H1 (cell line): ENCODE results near the gene SLX4. TPM values are rescaled to one million over a fixed set of nuclear protein-coding genes. Genes with fewer than 3 reads are reported as not detected.

Experiments
- CTCF ChIA-PET: fragments of 300-600 bp; sonication (Branson Sonifier 250); formaldehyde crosslinking; loops from one replicate; lab custom pipeline; 2021; ENCODE audit not compliant: partially characterized antibody; lab: Charles Lee
- POLR2A ChIA-PET: fragments of 300-600 bp; sonication (Branson Sonifier 250); formaldehyde crosslinking; loops from one replicate; lab custom pipeline; 2021; ENCODE audit warnings: inconsistent platforms; ENCODE audit not compliant: partially characterized antibody; lab: Charles Lee
- DNase-seq, 2 experiments: peaks; one replicate each; pipeline versions ENCODE4 v3.0.0 to v3.0.0-alpha.2; 2010 to 2022; ENCODE audit warnings: low spot score in 2 of 2, low read depth in 1 of 2, mixed read lengths in 1 of 2
- FAIRE-seq: peaks from 2 replicates; lab custom pipeline; 2011; peaks lifted over from hg19 to GRCh38; lab: Jason Lieb, UNC
- H2AFZ ChIP-seq: 2 replicates; pipeline ENCODE4 v1.8.1; 2012; ENCODE audit warnings: low read length, inconsistent platforms
- H2AK5ac ChIP-seq: 2 replicates; pipeline ENCODE4 v1.6.1; 2013; ENCODE audit warnings: low read depth, low read length
- H2BK120ac ChIP-seq: replicated peaks from 2 replicates; pipeline ENCODE3; 2013; ENCODE audit warnings: low read depth, low read length, inconsistent platforms
- H2BK12ac ChIP-seq: 2 replicates; pipeline ENCODE4 v1.6.1; 2013; ENCODE audit warnings: low read depth, low read length
- H2BK15ac ChIP-seq: 2 replicates; pipeline ENCODE4 v1.6.1; 2013; ENCODE audit warnings: low read length
- H2BK20ac ChIP-seq: 2 replicates; pipeline ENCODE4 v1.6.1; 2013; ENCODE audit warnings: low read length
- H2BK5ac ChIP-seq: 2 replicates; pipeline ENCODE4 v1.6.1; 2013; ENCODE audit warnings: low read depth, low read length
- H3K14ac ChIP-seq: 2 replicates; pipeline ENCODE4 v1.6.1; 2013; ENCODE audit warnings: inconsistent platforms; ENCODE audit not compliant: insufficient read length
- H3K18ac ChIP-seq: 2 replicates; pipeline ENCODE4 v1.6.1; 2013; ENCODE audit warnings: low read length; ENCODE audit errors: extremely low read depth
- H3K23ac ChIP-seq: 2 replicates; pipeline ENCODE4 v1.6.1; 2013; ENCODE audit warnings: inconsistent platforms; ENCODE audit not compliant: insufficient read length
- H3K23me2 ChIP-seq: 2 replicates; pipeline ENCODE4 v1.6.1; 2013; ENCODE audit warnings: low read depth, low read length
- H3K27ac ChIP-seq: 2 replicates; pipeline ENCODE4 v1.6.1; 2011; ENCODE audit warnings: low read depth, low read length, inconsistent platforms
- H3K27me3 ChIP-seq, 4 experiments: replicated peaks in 1 of 4; 1 replicate in 1 of 4; 2 replicates in 3 of 4; pipeline versions ENCODE4 v1.6.1 to v1.8.1; 2011 to 2013; ENCODE audit warnings: low read length in 3 of 4, mild to moderate bottlenecking in 3 of 4, inconsistent platforms in 2 of 4, mixed read lengths in 2 of 4, moderate library complexity in 1 of 4; ENCODE audit not compliant: control insufficient read depth in 3 of 4, insufficient read depth in 3 of 4; ENCODE audit errors: extremely low read depth in 1 of 4
- H3K36me3 ChIP-seq, 4 experiments: 2 replicates each; pipeline versions ENCODE4 v1.6.1 to v1.8.1; 2011 to 2013; ENCODE audit warnings: mild to moderate bottlenecking in 4 of 4, low read length in 3 of 4, moderate library complexity in 2 of 4, control low read depth in 1 of 4, inconsistent platforms in 1 of 4; ENCODE audit not compliant: insufficient read depth in 4 of 4, control insufficient read depth in 2 of 4
- H3K4ac ChIP-seq: replicated peaks from 2 replicates; pipeline ENCODE3; 2013; ENCODE audit warnings: low read length, low read depth, mixed read lengths, inconsistent platforms; ENCODE audit not compliant: insufficient read length
- H3K4me1 ChIP-seq, 4 experiments: replicated peaks in 1 of 4; 1 replicate in 1 of 4; 2 replicates in 3 of 4; pipeline versions ENCODE4 v1.6.1 to v1.8.1; 2011 to 2013; ENCODE audit warnings: low read length in 3 of 4, inconsistent platforms in 2 of 4, mixed read lengths in 1 of 4; ENCODE audit not compliant: insufficient read depth in 4 of 4, control insufficient read depth in 3 of 4
- H3K4me2 ChIP-seq, 2 experiments: 2 replicates each; pipeline versions ENCODE4 v1.6.1 to v1.8.1; 2011 to 2013; ENCODE audit warnings: low read depth in 2 of 2, low read length in 2 of 2, control low read depth in 1 of 2, inconsistent platforms in 1 of 2, mild to moderate bottlenecking in 1 of 2; ENCODE audit not compliant: insufficient read depth in 1 of 2
- H3K4me3 ChIP-seq, 4 experiments: fragments of 200-600, 300-600 bp in 1 of 4; sonication (generic), shearing (Covaris generic), sonication (Bioruptor Twin) in 1 of 4; 2 replicates each; pipeline versions ENCODE4 v1.5.1 to v1.8.1; 2011 to 2016; ENCODE audit warnings: low read length in 4 of 4, low read depth in 3 of 4, control low read depth in 2 of 4, inconsistent platforms in 2 of 4, mild to moderate bottlenecking in 2 of 4, mixed read lengths in 1 of 4, moderate library complexity in 1 of 4; ENCODE audit not compliant: insufficient read depth in 2 of 4; ENCODE audit errors: extremely low read depth in 1 of 4
- H3K56ac ChIP-seq: replicated peaks from 2 replicates; pipeline ENCODE3; 2013; ENCODE audit warnings: low read depth, mild to moderate bottlenecking, mixed read lengths, low read length, inconsistent platforms; ENCODE audit not compliant: insufficient read length
- H3K79me1 ChIP-seq: 2 replicates; pipeline ENCODE4 v1.6.1; 2013; ENCODE audit warnings: low read depth, low read length, control low read depth
- H3K79me2 ChIP-seq, 2 experiments: 2 replicates each; pipeline versions ENCODE4 v1.6.1 to v1.8.1; 2012 to 2013; ENCODE audit warnings: low read length in 2 of 2, mild to moderate bottlenecking in 2 of 2, inconsistent platforms in 1 of 2; ENCODE audit not compliant: insufficient read depth in 2 of 2, control insufficient read depth in 1 of 2
- H3K9ac ChIP-seq, 4 experiments: replicated peaks in 1 of 4; 1 replicate in 1 of 4; 2 replicates in 3 of 4; pipeline versions ENCODE4 v1.6.1 to v1.8.1; 2011 to 2013; ENCODE audit warnings: low read depth in 3 of 4, low read length in 3 of 4, control low read depth in 2 of 4, mild to moderate bottlenecking in 2 of 4, moderate library complexity in 2 of 4, inconsistent platforms in 1 of 4; ENCODE audit errors: extremely low read depth in 1 of 4
- H3K9me3 ChIP-seq, 2 experiments: 2 replicates each; pipeline versions ENCODE4 v1.6.1 to v1.8.1; 2012 to 2013; ENCODE audit warnings: mild to moderate bottlenecking in 2 of 2, moderate library complexity in 2 of 2, control low read depth in 1 of 2, inconsistent platforms in 1 of 2, low read depth in 1 of 2, low read length in 1 of 2, mixed read lengths in 1 of 2; ENCODE audit not compliant: insufficient read depth in 2 of 2
- H4K20me1 ChIP-seq, 2 experiments: replicated peaks in 1 of 2; 2 replicates each; pipeline versions ENCODE3 to v1.8.1; 2011 to 2013; ENCODE audit warnings: inconsistent platforms in 2 of 2, low read length in 2 of 2, mild to moderate bottlenecking in 1 of 2; ENCODE audit not compliant: insufficient read depth in 2 of 2, control insufficient read depth in 1 of 2
- H4K5ac ChIP-seq: 2 replicates; pipeline ENCODE4 v1.6.1; 2013; ENCODE audit warnings: low read length, low read depth, mixed read lengths, inconsistent platforms; ENCODE audit not compliant: insufficient read length
- H4K8ac ChIP-seq: 2 replicates; pipeline ENCODE4 v1.8.0; 2013; ENCODE audit warnings: mild to moderate bottlenecking, moderate library complexity, low read length, inconsistent platforms; ENCODE audit not compliant: insufficient read depth; ENCODE audit errors: extremely low read depth
- H4K91ac ChIP-seq: replicated peaks from 2 replicates; pipeline ENCODE3; 2013; ENCODE audit warnings: low read length, mixed read lengths, inconsistent platforms; ENCODE audit not compliant: insufficient read length
- ASH2L ChIP-seq: fragments of 200-600, 300-600 bp; sonication (generic); IDR thresholded peaks from one replicate; pipeline ENCODE4 v1.7.1; 2017; ENCODE audit warnings: low read length
- BACH1 ChIP-seq: IDR thresholded peaks from 2 replicates; pipeline ENCODE4 v1.6.1; 2012; ENCODE audit warnings: low read length, improper control_type of control experiment
- CBX8 ChIP-seq: fragments of 300-800, 300-1000 bp; sonication (generic); IDR thresholded peaks from 2 replicates; pipeline ENCODE4 v1.7.1; 2016; ENCODE audit warnings: low read depth, low read length, borderline replicate concordance
- CHD2 ChIP-seq: IDR thresholded peaks from 2 replicates; pipeline ENCODE4 v1.6.1; 2012; ENCODE audit warnings: low read length, improper control_type of control experiment
- EP300 ChIP-seq, 2 experiments: IDR thresholded peaks; 1 replicate in 1 of 2; 2 replicates in 1 of 2; pipeline ENCODE4 v1.6.1; 2011 to 2012; ENCODE audit warnings: low read depth in 2 of 2, low read length in 2 of 2, mild to moderate bottlenecking in 2 of 2, borderline replicate concordance in 1 of 2, inconsistent platforms in 1 of 2, moderate library complexity in 1 of 2
- KDM4A ChIP-seq: IDR thresholded peaks from one replicate; pipeline ENCODE4 v1.7.1; 2012; ENCODE audit warnings: low read depth, mild to moderate bottlenecking, moderate library complexity, low read length, inconsistent platforms; ENCODE audit not compliant: severe bottlenecking
- KDM5A ChIP-seq: fragments of 200-600 bp; IDR thresholded peaks from 2 replicates; pipeline ENCODE4 v1.7.1; 2012; ENCODE audit warnings: mild to moderate bottlenecking, low read length, inconsistent platforms, mixed read lengths
- NANOG ChIP-seq: IDR thresholded peaks from 2 replicates; pipeline ENCODE4 v1.6.1; 2011; ENCODE audit warnings: low read length, low read depth, mild to moderate bottlenecking, inconsistent platforms; ENCODE audit not compliant: insufficient read depth, poor library complexity, severe bottlenecking
- POU5F1 ChIP-seq: IDR thresholded peaks from 2 replicates; pipeline ENCODE4 v1.6.1; 2011; ENCODE audit warnings: low read depth, mild to moderate bottlenecking, low read length, moderate library complexity
- SIRT6 ChIP-seq: IDR thresholded peaks from one replicate; pipeline ENCODE4 v1.7.1; 2012; ENCODE audit warnings: low read length, inconsistent platforms
- SP1 ChIP-seq: IDR thresholded peaks from 2 replicates; pipeline ENCODE4 v1.6.1; 2011; ENCODE audit warnings: low read depth, low read length
- SRF ChIP-seq: IDR thresholded peaks from 2 replicates; pipeline ENCODE4 v1.6.1; 2011; ENCODE audit warnings: mild to moderate bottlenecking, low read depth, low read length, moderate library complexity
- TBP ChIP-seq: IDR thresholded peaks from 2 replicates; pipeline ENCODE4 v1.6.1; 2011; ENCODE audit warnings: low read depth, low read length, improper control_type of control experiment
- WGBS, 2 experiments: shearing (Covaris generic) in 1 of 2; methylation state at CpG; one replicate each; pipeline versions ENCODE4 v1.1.6 to v1.1.7; 2013 to 2015; ENCODE audit warnings: low lambda C conversion rate in 2 of 2, mixed read lengths in 2 of 2, inconsistent platforms in 1 of 2, low coverage in 1 of 2, missing lambda C conversion rate in 1 of 2; ENCODE audit not compliant: insufficient replicate concordance in 2 of 2, insufficient coverage in 1 of 2, insufficient read length in 1 of 2; ENCODE audit errors: extremely low coverage in 1 of 2, missing lambda C conversion rate in 1 of 2; 5-methylcytosine and 5-hydroxymethylcytosine counted together
- polyA plus RNA-seq, 7 experiments: library from polyadenylated mRNA; depleted of rRNA in 3 of 7; stranded (reverse) in 5 of 7; unstranded in 2 of 7; fragments of >200 nt in 5 of 7; fragments of 200-250 nt in 2 of 7; gene quantifications; 1 replicate in 5 of 7; 2 replicates in 1 of 7; 4 replicates in 1 of 7; pipeline versions ENCODE4 v1.2.1 to v1.2.3, GENCODE V29; 2011 to 2013; ENCODE audit warnings: missing spikeins in 2 of 7, mixed read lengths in 2 of 7
- total RNA-seq: library from RNA; stranded (reverse); fragmentation: NEBNext Ultra II Directional; extraction: Animal tissue kit (Norgen Biotek cat#: 25700); gene quantifications from 2 replicates; pipeline ENCODE4 v1.2.1, GENCODE V29; 2021
- TF ChIP-seq, protein P1 (sequence below): IDR thresholded peaks from 2 replicates; pipeline ENCODE4 v1.6.1; 2011; ENCODE audit warnings: low read length, improper control_type of control experiment

SLX4 gene
- total and polyA plus RNA-seq, 2 of the 8 experiments (the other 6 are each of a cell fraction or from before 2014, with no cell fraction given) = 4.4 to 11.4 TPM

DNA sequence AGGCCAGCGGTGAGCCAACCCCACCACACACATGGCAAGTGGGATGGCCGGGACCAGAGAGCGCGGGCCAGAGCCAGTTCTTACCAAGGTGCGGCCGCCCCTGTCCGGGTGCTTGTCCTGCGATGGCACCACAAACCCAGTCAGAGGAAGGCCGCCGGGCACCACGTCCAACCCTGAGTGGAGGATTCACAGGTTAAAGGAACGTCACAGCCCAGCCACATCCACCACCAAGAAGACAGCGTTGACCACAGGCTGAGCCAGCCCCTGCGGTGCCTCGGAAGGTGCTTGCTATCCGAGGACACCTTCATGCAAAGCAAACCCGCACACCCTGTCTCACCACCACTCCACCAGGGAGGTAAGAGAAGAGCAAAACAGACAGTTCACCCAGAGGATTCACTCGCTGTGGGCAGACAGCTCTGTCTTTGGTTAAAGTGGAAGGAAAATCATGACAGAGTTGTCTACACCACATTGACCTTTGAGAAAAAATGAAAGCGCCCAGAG, 15.8 kb downstream of the SLX4 start:
- H4K5ac ChIP-seq = no peak overlapping the region
- no peak overlapping the region for H2BK120ac ChIP-seq

More for the DNA sequence above, 15.8 kb downstream of the SLX4 start:
- no peak overlapping the region for H2BK20ac ChIP-seq
- no peaks in the 10 kb centered on the region for H3K79me2 ChIP-seq
- no peak overlapping the region for H3K4ac ChIP-seq
- no peak overlapping the region for H3K23ac ChIP-seq
- H3K23me2 ChIP-seq = no peaks in the 10 kb centered on the region
- no peak overlapping the region for H2BK5ac ChIP-seq
- H2BK12ac ChIP-seq = no peak overlapping the region
- TF ChIP-seq CBX8 (no peak), CHD2 (no peak), KDM5A (no peak), SIRT6 (no peak), BACH1 (no peak), ASH2L (no peak), EP300 (IDR thresholded peaks at IDR 0.05; ENCODE audit: borderline replicate concordance in 1 of 2, low read depth in 2 of 2, low read length in 2 of 2) (no peak), NANOG (no peak), KDM4A (no peak), POU5F1 (no peak), SRF (no peak), TBP (no peak), SP1 (no peak)
- TF ChIP-seq, protein P1, sequence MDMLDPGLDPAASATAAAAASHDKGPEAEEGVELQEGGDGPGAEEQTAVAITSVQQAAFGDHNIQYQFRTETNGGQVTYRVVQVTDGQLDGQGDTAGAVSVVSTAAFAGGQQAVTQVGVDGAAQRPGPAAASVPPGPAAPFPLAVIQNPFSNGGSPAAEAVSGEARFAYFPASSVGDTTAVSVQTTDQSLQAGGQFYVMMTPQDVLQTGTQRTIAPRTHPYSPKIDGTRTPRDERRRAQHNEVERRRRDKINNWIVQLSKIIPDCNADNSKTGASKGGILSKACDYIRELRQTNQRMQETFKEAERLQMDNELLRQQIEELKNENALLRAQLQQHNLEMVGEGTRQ = no peak
- no peaks in the 10 kb centered on the region; the same call in 1 of the 2 replicates for H3K79me1 ChIP-seq
- H3K14ac ChIP-seq = no peak overlapping the region
- peaks cover 0 to 18% (median 14%) of the 10 kb centered on the region in 4 experiments; a peak in 6 of 8 replicates for H3K36me3 ChIP-seq
- H3K9ac ChIP-seq = no peak overlapping the region
- H3K4me2 ChIP-seq = no peak overlapping the region
- H4K8ac ChIP-seq = no peak overlapping the region
- H3K18ac ChIP-seq = no peak overlapping the region
- peaks cover 0 to 3% of the 10 kb centered on the region in 2 experiments for H4K20me1 ChIP-seq
- H2AFZ ChIP-seq = no peak overlapping the region
- H3K9me3 ChIP-seq = peaks cover 12 to 14% of the 10 kb centered on the region in 2 experiments
- POLR2A ChIA-PET = no interaction called here
- no peak overlapping the region for H4K91ac ChIP-seq
- no peak overlapping the region for H3K4me3 ChIP-seq
- WGBS, 2 experiments = 90% methylated on average over 19 of the region's 19 CpGs; no CpG with 5 or more reads in 1 of the 2 experiments
- H3K56ac ChIP-seq = no peak overlapping the region
- H3K4me1 ChIP-seq = no peaks in the 10 kb centered on the region
- no peak overlapping the region for H2AK5ac ChIP-seq
- CTCF ChIA-PET = interaction anchor here (0.5 kb wide), 1 partner anchor 1063 kb away, joined by 3 read pairs; no protein-coding TSS in a partner anchor
- DNase-seq (no peak), FAIRE-seq (no peak)
- no peak overlapping the region for H2BK15ac ChIP-seq
- H3K27me3 ChIP-seq = no peaks in the 10 kb centered on the region
- H3K27ac ChIP-seq = no peak overlapping the region
